ENCODE data around the gene FUT3. TPM values are rescaled to one million over a fixed set of nuclear protein-coding genes. Genes with fewer than 3 reads are reported as not detected.

The FUT3 gene
- polyA plus RNA-seq, 1 donor from 2014 or later, result 0.64 TPM

GRCh38 chr19:5864725-5865486 lies 13.7 kb upstream of the FUT3 start:
- no peak overlapping the region for H3K4me2 ChIP-seq (ENCODE audit: low read length)
- H3K9ac ChIP-seq (ENCODE audit: low read length), result no peak overlapping the region
- H4K20me1 ChIP-seq (ENCODE audit: insufficient read depth), result no peaks in the 10 kb centered on the region
- no peaks in the 10 kb centered on the region for H3K9me3 ChIP-seq (ENCODE audit: low read length)
- TF ChIP-seq RAD21 (conservative IDR thresholded peaks at IDR 0.05) (no peak), EP300 (conservative IDR thresholded peaks at IDR 0.05; ENCODE audit: poor library complexity, severe bottlenecking) (no peak), SMC3 (conservative IDR thresholded peaks at IDR 0.05; ENCODE audit: poor library complexity) (no peak), TAF1 (IDR thresholded peaks at IDR 0.05; ENCODE audit: low read depth) (no peak), MXI1 (conservative IDR thresholded peaks at IDR 0.05; ENCODE audit: poor library complexity, severe bottlenecking) (no peak), EZH2 (IDR thresholded peaks at IDR 0.05; ENCODE audit: borderline replicate concordance, insufficient read depth, low read length, poor library complexity, severe bottlenecking) (no peak), POLR2AphosphoS5 (IDR thresholded peaks at IDR 0.05) (no peak)
- TF ChIP-seq, protein P1, sequence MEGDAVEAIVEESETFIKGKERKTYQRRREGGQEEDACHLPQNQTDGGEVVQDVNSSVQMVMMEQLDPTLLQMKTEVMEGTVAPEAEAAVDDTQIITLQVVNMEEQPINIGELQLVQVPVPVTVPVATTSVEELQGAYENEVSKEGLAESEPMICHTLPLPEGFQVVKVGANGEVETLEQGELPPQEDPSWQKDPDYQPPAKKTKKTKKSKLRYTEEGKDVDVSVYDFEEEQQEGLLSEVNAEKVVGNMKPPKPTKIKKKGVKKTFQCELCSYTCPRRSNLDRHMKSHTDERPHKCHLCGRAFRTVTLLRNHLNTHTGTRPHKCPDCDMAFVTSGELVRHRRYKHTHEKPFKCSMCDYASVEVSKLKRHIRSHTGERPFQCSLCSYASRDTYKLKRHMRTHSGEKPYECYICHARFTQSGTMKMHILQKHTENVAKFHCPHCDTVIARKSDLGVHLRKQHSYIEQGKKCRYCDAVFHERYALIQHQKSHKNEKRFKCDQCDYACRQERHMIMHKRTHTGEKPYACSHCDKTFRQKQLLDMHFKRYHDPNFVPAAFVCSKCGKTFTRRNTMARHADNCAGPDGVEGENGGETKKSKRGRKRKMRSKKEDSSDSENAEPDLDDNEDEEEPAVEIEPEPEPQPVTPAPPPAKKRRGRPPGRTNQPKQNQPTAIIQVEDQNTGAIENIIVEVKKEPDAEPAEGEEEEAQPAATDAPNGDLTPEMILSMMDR (IDR thresholded peaks at IDR 0.05; ENCODE audit: poor library complexity, severe bottlenecking), result no peak
- TF ChIP-seq, protein P2, sequence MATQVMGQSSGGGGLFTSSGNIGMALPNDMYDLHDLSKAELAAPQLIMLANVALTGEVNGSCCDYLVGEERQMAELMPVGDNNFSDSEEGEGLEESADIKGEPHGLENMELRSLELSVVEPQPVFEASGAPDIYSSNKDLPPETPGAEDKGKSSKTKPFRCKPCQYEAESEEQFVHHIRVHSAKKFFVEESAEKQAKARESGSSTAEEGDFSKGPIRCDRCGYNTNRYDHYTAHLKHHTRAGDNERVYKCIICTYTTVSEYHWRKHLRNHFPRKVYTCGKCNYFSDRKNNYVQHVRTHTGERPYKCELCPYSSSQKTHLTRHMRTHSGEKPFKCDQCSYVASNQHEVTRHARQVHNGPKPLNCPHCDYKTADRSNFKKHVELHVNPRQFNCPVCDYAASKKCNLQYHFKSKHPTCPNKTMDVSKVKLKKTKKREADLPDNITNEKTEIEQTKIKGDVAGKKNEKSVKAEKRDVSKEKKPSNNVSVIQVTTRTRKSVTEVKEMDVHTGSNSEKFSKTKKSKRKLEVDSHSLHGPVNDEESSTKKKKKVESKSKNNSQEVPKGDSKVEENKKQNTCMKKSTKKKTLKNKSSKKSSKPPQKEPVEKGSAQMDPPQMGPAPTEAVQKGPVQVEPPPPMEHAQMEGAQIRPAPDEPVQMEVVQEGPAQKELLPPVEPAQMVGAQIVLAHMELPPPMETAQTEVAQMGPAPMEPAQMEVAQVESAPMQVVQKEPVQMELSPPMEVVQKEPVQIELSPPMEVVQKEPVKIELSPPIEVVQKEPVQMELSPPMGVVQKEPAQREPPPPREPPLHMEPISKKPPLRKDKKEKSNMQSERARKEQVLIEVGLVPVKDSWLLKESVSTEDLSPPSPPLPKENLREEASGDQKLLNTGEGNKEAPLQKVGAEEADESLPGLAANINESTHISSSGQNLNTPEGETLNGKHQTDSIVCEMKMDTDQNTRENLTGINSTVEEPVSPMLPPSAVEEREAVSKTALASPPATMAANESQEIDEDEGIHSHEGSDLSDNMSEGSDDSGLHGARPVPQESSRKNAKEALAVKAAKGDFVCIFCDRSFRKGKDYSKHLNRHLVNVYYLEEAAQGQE (IDR thresholded peaks at IDR 0.05; ENCODE audit: borderline replicate concordance), result no peak
- H3K27me3 ChIP-seq (ENCODE audit: insufficient read depth, low read depth, low read length), result no peaks in the 10 kb centered on the region
- no peak overlapping the region for H2AFZ ChIP-seq (ENCODE audit: low read depth, low read length)
- H3K27ac ChIP-seq (ENCODE audit: low read length), result no peak overlapping the region
- no peak overlapping the region for H3K4me3 ChIP-seq (ENCODE audit: low read length)
- H3F3A ChIP-seq (ENCODE audit: insufficient read depth, low read length, poor library complexity, severe bottlenecking), result no peaks in the 10 kb centered on the region
- no peaks in the 10 kb centered on the region for H3K36me3 ChIP-seq (ENCODE audit: insufficient read depth, low read length)
- no peaks in the 10 kb centered on the region for H3K79me2 ChIP-seq (replicated peaks; ENCODE audit: insufficient read depth, low read length)
- no peaks in the 10 kb centered on the region for H3K9me2 ChIP-seq (ENCODE audit: insufficient read depth, low read length)

GRCh38 chr19:5864013-5864720 lies 12.9 kb upstream of the FUT3 start:
- TF ChIP-seq TAF1 (IDR thresholded peaks at IDR 0.05; ENCODE audit: low read depth), result no peak
- TF ChIP-seq, protein P2 (IDR thresholded peaks at IDR 0.05; ENCODE audit: borderline replicate concordance), result no peak
- TF ChIP-seq EZH2 (IDR thresholded peaks at IDR 0.05; ENCODE audit: borderline replicate concordance, insufficient read depth, low read length, poor library complexity, severe bottlenecking), result no peak
- TF ChIP-seq MXI1 (conservative IDR thresholded peaks at IDR 0.05; ENCODE audit: poor library complexity, severe bottlenecking), result no peak
- TF ChIP-seq, protein P1 (IDR thresholded peaks at IDR 0.05; ENCODE audit: poor library complexity, severe bottlenecking), result no peak
- TF ChIP-seq POLR2AphosphoS5 (IDR thresholded peaks at IDR 0.05), result no peak
- no peak for TF ChIP-seq RAD21 (conservative IDR thresholded peaks at IDR 0.05)
- Histone ChIP-seq H3K4me3 (ENCODE audit: low read length) (no peak overlapping the region), H3K9me2 (ENCODE audit: insufficient read depth, low read length) (no peaks in the 10 kb centered on the region), H3K27me3 (ENCODE audit: insufficient read depth, low read depth, low read length) (no peaks in the 10 kb centered on the region), H4K20me1 (ENCODE audit: insufficient read depth) (no peaks in the 10 kb centered on the region), H3K4me2 (ENCODE audit: low read length) (no peak overlapping the region), H3K36me3 (ENCODE audit: insufficient read depth, low read length) (no peaks in the 10 kb centered on the region), H3K79me2 (replicated peaks; ENCODE audit: insufficient read depth, low read length) (no peaks in the 10 kb centered on the region), H3K9ac (ENCODE audit: low read length) (no peak overlapping the region), H3K9me3 (ENCODE audit: low read length) (no peaks in the 10 kb centered on the region), H3K27ac (ENCODE audit: low read length) (no peak overlapping the region), H3F3A (ENCODE audit: insufficient read depth, low read length, poor library complexity, severe bottlenecking) (no peaks in the 10 kb centered on the region), H2AFZ (ENCODE audit: low read depth, low read length) (no peak overlapping the region)

All from neural cell (in vitro differentiated cells).